ENCODE measurements around the gene RBBP4. TPM values are rescaled to one million over a fixed set of nuclear protein-coding genes. Genes with fewer than 3 reads are reported as not detected.
"Not testable (repeated sequence)": the region's sequence is repeated elsewhere in the genome, so short reads cannot be mapped to it uniquely, and the experiment has no call there.

Gene RBBP4
- total and polyA plus RNA-seq, 2 donors from 2014 or later: 49.5 to 177 TPM

DNA sequence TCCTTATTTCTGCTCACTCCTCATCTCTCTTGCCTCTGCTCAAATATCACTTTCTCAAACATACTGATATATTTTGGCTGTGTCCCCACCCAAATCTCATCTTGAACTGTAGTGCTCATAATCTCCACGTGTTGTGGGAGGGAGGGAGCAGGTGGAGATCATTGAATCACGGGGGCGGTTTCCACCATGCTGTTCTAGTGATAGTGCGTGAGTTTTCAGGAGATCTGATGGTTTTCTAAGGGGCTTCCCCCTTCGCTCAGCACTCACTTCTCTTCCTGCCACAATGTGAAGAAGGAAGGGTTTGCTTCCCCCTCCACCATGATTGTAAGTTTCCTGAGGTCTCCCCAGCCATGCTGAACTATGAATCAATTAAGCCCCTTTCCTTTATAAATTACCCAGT, 27.2 kb upstream of the RBBP4 start:
- no peak for DNase-seq
- no peak for FAIRE-seq
- H3K9me3 ChIP-seq (ENCODE audit: control insufficient read depth in 2 of 3, insufficient read depth in 1 of 3, low read length in 3 of 3): no peaks in the 10 kb centered on the region
- peaks cover 0 to 2% (median 2%) of the 10 kb centered on the region in 3 donors for H3K36me3 ChIP-seq (ENCODE audit: control insufficient read depth in 2 of 3, insufficient read depth in 3 of 3, low read length in 3 of 3)
- H3K4me3 ChIP-seq (ENCODE audit: low read length in 3 of 3): no peak overlapping the region
- intact Hi-C loops (cut with DNase I): no loop called here
- no peak overlapping the region for H3K27ac ChIP-seq (ENCODE audit: low read depth in 2 of 2, low read length in 2 of 2)
- TF ChIP-seq, protein P1, sequence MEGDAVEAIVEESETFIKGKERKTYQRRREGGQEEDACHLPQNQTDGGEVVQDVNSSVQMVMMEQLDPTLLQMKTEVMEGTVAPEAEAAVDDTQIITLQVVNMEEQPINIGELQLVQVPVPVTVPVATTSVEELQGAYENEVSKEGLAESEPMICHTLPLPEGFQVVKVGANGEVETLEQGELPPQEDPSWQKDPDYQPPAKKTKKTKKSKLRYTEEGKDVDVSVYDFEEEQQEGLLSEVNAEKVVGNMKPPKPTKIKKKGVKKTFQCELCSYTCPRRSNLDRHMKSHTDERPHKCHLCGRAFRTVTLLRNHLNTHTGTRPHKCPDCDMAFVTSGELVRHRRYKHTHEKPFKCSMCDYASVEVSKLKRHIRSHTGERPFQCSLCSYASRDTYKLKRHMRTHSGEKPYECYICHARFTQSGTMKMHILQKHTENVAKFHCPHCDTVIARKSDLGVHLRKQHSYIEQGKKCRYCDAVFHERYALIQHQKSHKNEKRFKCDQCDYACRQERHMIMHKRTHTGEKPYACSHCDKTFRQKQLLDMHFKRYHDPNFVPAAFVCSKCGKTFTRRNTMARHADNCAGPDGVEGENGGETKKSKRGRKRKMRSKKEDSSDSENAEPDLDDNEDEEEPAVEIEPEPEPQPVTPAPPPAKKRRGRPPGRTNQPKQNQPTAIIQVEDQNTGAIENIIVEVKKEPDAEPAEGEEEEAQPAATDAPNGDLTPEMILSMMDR (IDR thresholded peaks at IDR 0.05; ENCODE audit: borderline replicate concordance, extremely low read depth, insufficient read depth): no peak
- no peaks in the 10 kb centered on the region for H3K27me3 ChIP-seq (ENCODE audit: control insufficient read depth, insufficient read depth, low read length)
- H3K9ac ChIP-seq (ENCODE audit: low read length in 3 of 3): no peak overlapping the region
- no peaks in the 10 kb centered on the region for H3K4me1 ChIP-seq (ENCODE audit: control insufficient read depth in 2 of 3, insufficient read depth in 2 of 3, low read depth in 1 of 3, low read length in 3 of 3)

DNA sequence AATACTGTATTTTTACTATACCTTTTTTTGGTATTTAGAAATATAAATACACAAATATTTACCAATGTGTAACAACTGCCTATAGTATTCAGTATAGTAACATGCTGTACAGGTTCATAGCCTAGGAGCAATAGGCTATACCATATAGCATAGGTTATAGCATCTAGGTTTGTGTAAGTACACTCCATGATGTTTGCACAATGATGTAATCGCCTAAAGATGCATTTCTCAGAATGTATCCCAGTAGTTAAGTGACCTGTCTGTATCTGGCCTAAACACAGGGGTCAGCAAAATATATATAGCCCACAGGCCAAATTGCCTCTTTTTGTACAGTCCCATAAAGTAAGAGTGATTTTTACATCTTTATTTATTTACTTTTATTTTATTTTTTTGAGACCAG, 24.8 kb upstream of the RBBP4 start:
- H3K9ac ChIP-seq (ENCODE audit: low read length in 3 of 3): no peak overlapping the region
- no peak for DNase-seq
- FAIRE-seq: no peak
- no peaks in the 10 kb centered on the region for H3K9me3 ChIP-seq (ENCODE audit: control insufficient read depth in 2 of 3, insufficient read depth in 1 of 3, low read length in 3 of 3)
- H3K36me3 ChIP-seq (ENCODE audit: control insufficient read depth in 2 of 3, insufficient read depth in 3 of 3, low read length in 3 of 3): peaks cover 0 to 5% (median 2%) of the 10 kb centered on the region in 3 donors
- no peaks in the 10 kb centered on the region for H3K4me1 ChIP-seq (ENCODE audit: control insufficient read depth in 2 of 3, insufficient read depth in 2 of 3, low read depth in 1 of 3, low read length in 3 of 3)
- intact Hi-C loops (cut with DNase I): no loop called here
- no peaks in the 10 kb centered on the region for H3K27me3 ChIP-seq (ENCODE audit: control insufficient read depth, insufficient read depth, low read length)
- TF ChIP-seq, protein P1 (IDR thresholded peaks at IDR 0.05; ENCODE audit: borderline replicate concordance, extremely low read depth, insufficient read depth): no peak
- no peak overlapping the region for H3K27ac ChIP-seq (ENCODE audit: low read depth in 2 of 2, low read length in 2 of 2)
- no peak overlapping the region for H3K4me3 ChIP-seq (ENCODE audit: low read length in 3 of 3)

DNA sequence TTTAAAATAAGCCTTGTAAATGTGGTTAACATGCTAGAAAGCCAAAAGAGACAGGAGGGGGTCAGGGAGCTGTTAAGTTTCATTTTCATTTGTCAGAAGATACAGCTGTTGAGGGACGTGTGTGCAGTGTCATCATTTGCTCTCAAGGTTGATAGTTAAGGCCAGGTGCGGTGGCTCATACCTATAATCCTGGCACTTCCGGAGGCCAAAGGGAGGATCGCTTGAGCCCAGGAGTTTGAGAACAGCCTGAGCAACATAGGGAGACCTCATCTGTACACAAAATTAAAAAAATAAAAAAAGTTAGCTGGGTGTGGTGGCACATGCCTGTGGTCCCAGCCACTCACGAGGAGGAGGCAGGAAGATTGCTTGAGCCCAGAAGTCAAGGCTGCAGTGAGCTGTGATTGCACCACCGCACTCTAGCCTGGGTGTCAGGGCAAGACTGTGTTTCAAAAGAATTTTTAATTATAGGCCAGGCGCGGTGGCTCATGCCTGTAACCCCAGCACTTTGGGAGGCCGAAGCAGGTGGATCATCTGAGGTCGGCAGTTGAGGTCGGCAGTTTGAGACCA, 23.3 kb upstream of the RBBP4 start:
- H3K36me3 ChIP-seq (ENCODE audit: control insufficient read depth in 2 of 3, insufficient read depth in 3 of 3, low read length in 3 of 3): peaks cover 0 to 5% (median 3%) of the 10 kb centered on the region in 3 donors
- FAIRE-seq (no peak), DNase-seq (no peak)
- TF ChIP-seq, protein P1 (IDR thresholded peaks at IDR 0.05; ENCODE audit: borderline replicate concordance, extremely low read depth, insufficient read depth): no peak
- no peak overlapping the region for H3K27ac ChIP-seq (ENCODE audit: low read depth in 2 of 2, low read length in 2 of 2)
- H3K9me3 ChIP-seq (ENCODE audit: control insufficient read depth in 2 of 3, insufficient read depth in 1 of 3, low read length in 3 of 3): no peaks in the 10 kb centered on the region
- H3K27me3 ChIP-seq (ENCODE audit: control insufficient read depth, insufficient read depth, low read length): no peaks in the 10 kb centered on the region
- intact Hi-C loops (cut with DNase I): no loop called here
- no peak overlapping the region for H3K4me3 ChIP-seq (ENCODE audit: low read length in 3 of 3)
- no peaks in the 10 kb centered on the region for H3K4me1 ChIP-seq (ENCODE audit: control insufficient read depth in 2 of 3, insufficient read depth in 2 of 3, low read depth in 1 of 3, low read length in 3 of 3)
- no peak overlapping the region for H3K9ac ChIP-seq (ENCODE audit: low read length in 3 of 3)

DNA sequence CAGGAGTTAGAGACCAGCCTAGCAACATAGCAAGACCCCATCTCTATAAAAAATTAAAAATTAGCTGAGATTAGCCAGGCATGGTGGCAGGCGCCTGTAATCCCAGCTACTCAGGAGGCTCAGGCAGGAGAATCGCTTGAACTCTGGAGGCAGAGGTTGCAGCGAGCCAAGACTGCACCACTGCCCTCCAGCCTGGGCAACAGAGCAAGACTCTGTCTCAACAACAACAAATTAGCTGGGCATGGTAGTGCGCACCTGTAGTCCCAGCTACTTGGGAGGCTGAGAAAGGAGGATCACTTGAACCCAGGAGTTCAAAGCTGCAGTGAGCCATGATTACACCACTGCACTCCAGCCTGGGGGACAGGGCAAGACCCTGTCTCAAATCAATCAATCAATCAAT, 20.8 kb upstream of the RBBP4 start:
- H3K9me3 ChIP-seq (ENCODE audit: control insufficient read depth in 2 of 3, insufficient read depth in 1 of 3, low read length in 3 of 3); H3K36me3 ChIP-seq (ENCODE audit: control insufficient read depth in 2 of 3, insufficient read depth in 3 of 3, low read length in 3 of 3); H3K4me3 ChIP-seq (ENCODE audit: low read length in 3 of 3); H3K9ac ChIP-seq (ENCODE audit: low read length in 3 of 3); DNase-seq; FAIRE-seq; intact Hi-C loops (cut with DNase I); H3K27ac ChIP-seq (ENCODE audit: low read depth in 2 of 2, low read length in 2 of 2); H3K27me3 ChIP-seq (ENCODE audit: control insufficient read depth, insufficient read depth, low read length); H3K4me1 ChIP-seq (ENCODE audit: control insufficient read depth in 2 of 3, insufficient read depth in 2 of 3, low read depth in 1 of 3, low read length in 3 of 3): not testable (repeated sequence)

All from kidney (tissue), 14 donors.